Common myeloid progenitor, CD34-positive (primary cell): ENCODE data around the gene DNAH11.

ENCODE experiments used
- CTCF ChIA-PET: fragments of 350-600 bp; sonication (Branson Sonifier 250); formaldehyde crosslinking; loops from one replicate; lab custom pipeline; 2021; ENCODE audit warnings: antibody characterized with exemption; lab: Charles Lee
- POLR2A ChIA-PET: fragments of 350-600 bp; sonication (Branson Sonifier 250); formaldehyde crosslinking; loops from one replicate; lab custom pipeline; 2021; ENCODE audit warnings: antibody characterized with exemption; lab: Charles Lee
- DNase-seq, 3 donors: peaks; one replicate each; pipeline versions ENCODE4 v3.0.0 to v3.0.0-alpha.2; 2013
- H3K27ac ChIP-seq, 2 experiments: 1 replicate in 1 of 2; 2 replicates in 1 of 2; pipeline ENCODE4 v1.7.0; 2013; ENCODE audit warnings: inconsistent platforms in 2 of 2, low read length in 2 of 2, mild to moderate bottlenecking in 2 of 2, low read depth in 1 of 2, moderate library complexity in 1 of 2; ENCODE audit not compliant: severe bottlenecking in 2 of 2, insufficient read depth in 1 of 2, poor library complexity in 1 of 2
- H3K27me3 ChIP-seq, 5 experiments: replicated peaks in 2 of 5; 1 replicate in 3 of 5; 2 replicates in 2 of 5; pipeline versions ENCODE4 v1.6.1 to v1.7.0; 2013; ENCODE audit warnings: low read length in 4 of 5, mild to moderate bottlenecking in 2 of 5, moderate library complexity in 2 of 5, inconsistent platforms in 1 of 5; ENCODE audit not compliant: insufficient read depth in 5 of 5, control insufficient read depth in 4 of 5
- H3K36me3 ChIP-seq, 4 experiments: 1 replicate in 2 of 4; 2 replicates in 2 of 4; pipeline versions ENCODE4 v1.6.1 to v1.7.0; 2013; ENCODE audit warnings: low read length in 3 of 4, control low read depth in 1 of 4, mild to moderate bottlenecking in 1 of 4; ENCODE audit not compliant: control insufficient read depth in 4 of 4, insufficient read depth in 4 of 4
- H3K4me1 ChIP-seq, 4 experiments: 1 replicate in 3 of 4; 2 replicates in 1 of 4; pipeline versions ENCODE4 v1.6.1 to v1.7.1; 2013; ENCODE audit warnings: low read length in 3 of 4, mild to moderate bottlenecking in 3 of 4, control low read depth in 1 of 4, inconsistent platforms in 1 of 4, moderate library complexity in 1 of 4; ENCODE audit not compliant: control insufficient read depth in 4 of 4, insufficient read depth in 4 of 4; ENCODE audit errors: control extremely low read depth in 1 of 4
- H3K4me3 ChIP-seq, 7 experiments: 1 replicate in 4 of 7; 2 replicates in 3 of 7; pipeline versions ENCODE4 v1.5.1 to v1.7.0; 2013; ENCODE audit warnings: mild to moderate bottlenecking in 7 of 7, low read length in 6 of 7, moderate library complexity in 6 of 7, inconsistent platforms in 2 of 7, low read depth in 2 of 7, control low read depth in 1 of 7; ENCODE audit not compliant: insufficient read depth in 4 of 7, control insufficient read depth in 1 of 7; ENCODE audit errors: extremely low read depth in 1 of 7
- H3K9me3 ChIP-seq, 5 experiments: 1 replicate in 4 of 5; 2 replicates in 1 of 5; pipeline versions ENCODE4 v1.6.1 to v1.7.1; 2013; ENCODE audit warnings: low read length in 4 of 5, mild to moderate bottlenecking in 2 of 5, inconsistent platforms in 1 of 5, low read depth in 1 of 5, moderate library complexity in 1 of 5; ENCODE audit not compliant: control insufficient read depth in 4 of 5, insufficient read depth in 2 of 5; ENCODE audit errors: control extremely low read depth in 1 of 5
- WGBS: methylation state at CpG from one replicate; pipeline ENCODE4 v1.1.5; 2013; ENCODE audit not compliant: insufficient coverage; 5-methylcytosine and 5-hydroxymethylcytosine counted together

Gene DNAH11

GRCh38 chr7:21806388-21806787, 263.5 kb downstream of the DNAH11 start:
- Histone ChIP-seq H3K27ac (no peak overlapping the region), H3K4me1 (no peaks in the 10 kb centered on the region), H3K4me3 (no peak overlapping the region), H3K27me3 (no peaks in the 10 kb centered on the region), H3K9me3 (peaks cover 0 to 1% (median 0%) of the 10 kb centered on the region in 5 experiments), H3K36me3 (no peaks in the 10 kb centered on the region)
- 100% methylated on average over 2 of the region's 3 CpGs for WGBS
- CTCF ChIA-PET: interaction anchor here (1.2 kb wide), 1 partner anchor 84 kb away, joined by 4 read pairs; no protein-coding TSS in a partner anchor
- no peak for DNase-seq
- POLR2A ChIA-PET: no interaction called here

GRCh38 chr7:21819048-21819447, 276.2 kb downstream of the DNAH11 start:
- no peaks in the 10 kb centered on the region for H3K27me3 ChIP-seq
- H3K9me3 ChIP-seq: peaks cover 0 to 3% (median 0%) of the 10 kb centered on the region in 5 experiments
- H3K4me1 ChIP-seq: no peaks in the 10 kb centered on the region
- no peaks in the 10 kb centered on the region for H3K36me3 ChIP-seq
- ChIA-PET CTCF (no interaction called here), POLR2A (no interaction called here)
- 86% methylated on average over 1 of the region's 3 CpGs for WGBS
- no peak overlapping the region for H3K27ac ChIP-seq
- no peak for DNase-seq
- no peak overlapping the region for H3K4me3 ChIP-seq

- Histone ChIP-seq H3K27ac (no peak overlapping the region), H3K4me3 (no peak overlapping the region), H3K9me3 (no peaks in the 10 kb centered on the region), H3K4me1 (peaks cover 0 to 2% (median 0%) of the 10 kb centered on the region in 4 experiments), H3K36me3 (no peaks in the 10 kb centered on the region), H3K27me3 (no peaks in the 10 kb centered on the region)
- 53% methylated on average over 5 of the region's 6 CpGs for WGBS
- ChIA-PET POLR2A (no interaction called here), CTCF (no interaction called here)
- DNase-seq: no peak
Observed at GRCh38 chr7:21828841-21829240, 286.0 kb downstream of the DNAH11 start.

GRCh38 chr7:21829731-21830130, 286.9 kb downstream of the DNAH11 start:
- 96% methylated on average over 4 of the region's 7 CpGs for WGBS
- Histone ChIP-seq H3K4me1 (peaks cover 0 to 2% (median 0%) of the 10 kb centered on the region in 4 experiments), H3K9me3 (no peaks in the 10 kb centered on the region), H3K27me3 (no peaks in the 10 kb centered on the region), H3K4me3 (no peak overlapping the region), H3K36me3 (no peaks in the 10 kb centered on the region), H3K27ac (no peak overlapping the region)
- no peak for DNase-seq
- ChIA-PET CTCF (no interaction called here), POLR2A (no interaction called here)

- no CpG with 5 or more reads among the region's 1 CpG for WGBS
- Histone ChIP-seq H3K27ac (no peak overlapping the region), H3K27me3 (no peaks in the 10 kb centered on the region), H3K4me3 (no peak overlapping the region), H3K9me3 (peaks cover 0 to 3% (median 0%) of the 10 kb centered on the region in 5 experiments), H3K36me3 (no peaks in the 10 kb centered on the region), H3K4me1 (no peaks in the 10 kb centered on the region)
- CTCF ChIA-PET: no interaction called here
- POLR2A ChIA-PET: no interaction called here
- DNase-seq: no peak
Observed at GRCh38 chr7:21844742-21845141, 301.9 kb downstream of the DNAH11 start.

- H3K9me3 ChIP-seq: peaks cover 0 to 3% (median 0%) of the 10 kb centered on the region in 5 experiments
- no peak for DNase-seq
- no peak overlapping the region for H3K4me3 ChIP-seq
- ChIA-PET CTCF (interaction anchor here (1.3 to 1.7 kb wide), 2 partner anchors 10 to 151 kb away, joined by 4 read pairs; no protein-coding TSS in a partner anchor), POLR2A (no interaction called here)
- H3K4me1 ChIP-seq: no peaks in the 10 kb centered on the region
- H3K27me3 ChIP-seq: no peaks in the 10 kb centered on the region
- H3K36me3 ChIP-seq: no peaks in the 10 kb centered on the region
- WGBS: 90% methylated on average over 2 of the region's 5 CpGs
- no peak overlapping the region for H3K27ac ChIP-seq
Observed at GRCh38 chr7:21850531-21851285, 307.9 kb downstream of the DNAH11 start.

- H3K36me3 ChIP-seq: no peaks in the 10 kb centered on the region
- H3K4me3 ChIP-seq: no peak overlapping the region
- H3K4me1 ChIP-seq: no peaks in the 10 kb centered on the region
- H3K9me3 ChIP-seq: peaks cover 0 to 3% (median 0%) of the 10 kb centered on the region in 5 experiments
- no peak overlapping the region for H3K27ac ChIP-seq
- POLR2A ChIA-PET: no interaction called here
- no peak for DNase-seq
- WGBS: 29% methylated on average over 5 of the region's 6 CpGs
- CTCF ChIA-PET: interaction anchor here (1.2 to 1.7 kb wide), 3 partner anchors 11 to 150 kb away, joined by 4 to 5 read pairs (median 4); no protein-coding TSS in a partner anchor
- no peaks in the 10 kb centered on the region for H3K27me3 ChIP-seq
Observed at GRCh38 chr7:21851559-21851967, 308.7 kb downstream of the DNAH11 start.
